WTC11 (cell line): Measurements from ENCODE around the gene MREG. TPM values are rescaled to one million over a fixed set of nuclear protein-coding genes. Genes with fewer than 3 reads are reported as not detected.
"Not testable (repeated sequence)": the region's sequence is repeated elsewhere in the genome, so short reads cannot be mapped to it uniquely, and the experiment has no call there.

Source experiments
- ATAC-seq: fragments of 200-7000 bp; cut with Tn5 transposase; 2 replicates; pipeline ENCODE4 v1.10.0; 2021; ENCODE audit warnings: mild to moderate bottlenecking, moderate library complexity
- CTCF ChIA-PET: fragments of 300-600 bp; sonication (Branson Sonifier 250); formaldehyde crosslinking; loops from one replicate; lab custom pipeline; 2021; ENCODE audit warnings: antibody characterized with exemption; lab: Charles Lee
- POLR2A ChIA-PET: fragments of 350-600 bp; sonication (Branson Sonifier 250); formaldehyde crosslinking; loops from one replicate; lab custom pipeline; 2021; ENCODE audit warnings: antibody characterized with exemption; lab: Charles Lee
- DNase-seq: peaks from one replicate; pipeline ENCODE4 v3.0.0; 2021; ENCODE audit warnings: low spot score
- H3K27ac Mint-ChIP-seq: 2 replicates; pipeline ENCODE4 v1.8.0; 2021; ENCODE audit warnings: mixed read lengths
- H3K27me3 Mint-ChIP-seq: 2 replicates; pipeline ENCODE4 v1.8.0; 2021; ENCODE audit warnings: low read depth, mild to moderate bottlenecking, moderate library complexity, mixed read lengths
- H3K36me3 Mint-ChIP-seq: 2 replicates; pipeline ENCODE4 v1.8.0; 2021; ENCODE audit warnings: mixed read lengths
- H3K4me1 Mint-ChIP-seq: 2 replicates; pipeline ENCODE4 v1.8.0; 2022; ENCODE audit warnings: mixed read lengths
- H3K4me3 Mint-ChIP-seq: 2 replicates; pipeline ENCODE4 v1.8.0; 2021; ENCODE audit warnings: mild to moderate bottlenecking, moderate library complexity, mixed read lengths
- H3K9me3 Mint-ChIP-seq: 2 replicates; pipeline ENCODE4 v1.8.0; 2021; ENCODE audit warnings: mixed read lengths
- ARID4B ChIP-seq: sonication (generic); formaldehyde crosslinking; IDR thresholded peaks from 2 replicates; pipeline ENCODE4 v1.8.0; 2023; ENCODE audit warnings: missing genetic modification reagents, mild to moderate bottlenecking, borderline replicate concordance
- CREB1 ChIP-seq: sonication (generic); formaldehyde crosslinking; IDR thresholded peaks from 2 replicates; pipeline ENCODE4 v1.8.0; 2023; ENCODE audit warnings: mild to moderate bottlenecking, missing genetic modification reagents
- IRF2 ChIP-seq: sonication (generic); formaldehyde crosslinking; IDR thresholded peaks from 2 replicates; pipeline ENCODE4 v1.8.0; 2022; ENCODE audit warnings: low read depth, missing genetic modification reagents, borderline replicate concordance
- JAZF1 ChIP-seq: fragments of 250-450 bp; sonication (Bioruptor Pico); IDR thresholded peaks from 2 replicates; pipeline ENCODE4 v1.9.0; 2021; ENCODE audit warnings: moderate library complexity, mild to moderate bottlenecking, inconsistent platforms
- JUN ChIP-seq: sonication (generic); formaldehyde crosslinking; IDR thresholded peaks from 2 replicates; pipeline ENCODE4 v1.8.0; 2023; ENCODE audit warnings: mild to moderate bottlenecking, missing genetic modification reagents
- MLX ChIP-seq: sonication (generic); formaldehyde crosslinking; IDR thresholded peaks from 2 replicates; pipeline ENCODE4 v1.8.1; 2023; ENCODE audit warnings: mild to moderate bottlenecking, missing genetic modification reagents, moderate library complexity
- NFE2L1 ChIP-seq: sonication (generic); formaldehyde crosslinking; IDR thresholded peaks from 2 replicates; pipeline ENCODE4 v1.8.1; 2023; ENCODE audit warnings: missing genetic modification reagents
- NFYB ChIP-seq: sonication (generic); formaldehyde crosslinking; conservative IDR thresholded peaks from 2 replicates; pipeline ENCODE4 v1.8.0; 2022; ENCODE audit warnings: low read depth, missing genetic modification reagents
- SMAD3 ChIP-seq: sonication (generic); formaldehyde crosslinking; IDR thresholded peaks from 2 replicates; pipeline ENCODE4 v1.8.0; 2022; ENCODE audit warnings: missing genetic modification reagents, mild to moderate bottlenecking, borderline replicate concordance
- SMAD4 ChIP-seq: sonication (generic); formaldehyde crosslinking; IDR thresholded peaks from 2 replicates; pipeline ENCODE4 v1.8.0; 2022; ENCODE audit warnings: mild to moderate bottlenecking, missing genetic modification reagents
- SOX15 ChIP-seq: fragments of 250-450 bp; sonication (Bioruptor Pico); IDR thresholded peaks from 2 replicates; pipeline ENCODE4 v1.9.0; 2021; ENCODE audit warnings: mild to moderate bottlenecking
- ZMAT4 ChIP-seq: fragments of 250-450 bp; sonication (Bioruptor Pico); IDR thresholded peaks from 2 replicates; pipeline ENCODE4 v1.9.0; 2021; ENCODE audit warnings: mild to moderate bottlenecking
- ZNF219 ChIP-seq: sonication (generic); formaldehyde crosslinking; IDR thresholded peaks from 2 replicates; pipeline ENCODE4 v1.8.0; 2023; ENCODE audit warnings: missing genetic modification reagents, mild to moderate bottlenecking, borderline replicate concordance
- ZNF281 ChIP-seq: sonication (generic); formaldehyde crosslinking; IDR thresholded peaks from 2 replicates; pipeline ENCODE4 v1.8.0; 2023; ENCODE audit warnings: mild to moderate bottlenecking, missing genetic modification reagents
- total RNA-seq: library from RNA; stranded (reverse); gene quantifications from 3 replicates; pipeline ENCODE4 v1.2.3, GENCODE V29; 2021
- TF ChIP-seq, protein P1 (sequence below): sonication (generic); formaldehyde crosslinking; IDR thresholded peaks from 2 replicates; pipeline ENCODE4 v1.8.1; 2022; ENCODE audit warnings: missing genetic modification reagents, borderline replicate concordance
- TF ChIP-seq, protein P2 (sequence below): sonication (generic); formaldehyde crosslinking; IDR thresholded peaks from 2 replicates; pipeline ENCODE4 v1.8.0; 2022; ENCODE audit warnings: mild to moderate bottlenecking, missing genetic modification reagents
- TF ChIP-seq, protein P3 (sequence below): sonication (generic); formaldehyde crosslinking; IDR thresholded peaks from 2 replicates; pipeline ENCODE4 v1.8.1; 2023; ENCODE audit warnings: mild to moderate bottlenecking, missing genetic modification reagents, moderate library complexity
- TF ChIP-seq, protein P4 (sequence below): fragments of 250-450 bp; sonication (Bioruptor Pico); IDR thresholded peaks from 2 replicates; pipeline ENCODE4 v1.9.0; 2021; ENCODE audit warnings: moderate library complexity, mild to moderate bottlenecking, inconsistent platforms, borderline replicate concordance
- TF ChIP-seq, protein P5 (sequence below): fragments of 250-450 bp; sonication (Bioruptor Pico); conservative IDR thresholded peaks from 2 replicates; pipeline ENCODE4 v1.9.0; 2021; ENCODE audit warnings: mild to moderate bottlenecking

The MREG gene
- total RNA-seq, 1 experiment from 2014 or later, result 23.8 TPM

DNA sequence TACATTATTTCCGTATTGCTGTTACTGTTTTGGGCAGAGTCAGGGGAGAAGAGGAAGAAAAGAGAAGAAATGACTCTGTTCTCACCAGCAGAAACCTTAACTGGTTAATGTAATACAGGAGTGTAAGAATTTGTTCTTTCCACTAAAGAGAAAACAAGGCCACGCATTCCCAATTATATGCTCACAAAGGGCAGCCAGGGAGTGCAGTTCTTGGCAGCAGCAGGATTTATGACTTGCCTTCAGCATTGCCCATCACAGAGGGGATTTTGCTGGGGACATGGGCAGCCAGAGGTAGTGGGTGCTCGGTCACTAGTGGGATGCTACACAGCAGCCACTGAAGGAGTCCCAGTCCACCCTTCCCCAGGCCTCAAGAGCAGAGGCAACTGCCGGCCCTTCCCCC lies 18.4 kb downstream of the MREG start:
- H3K27me3 Mint-ChIP-seq, result no peaks in the 10 kb centered on the region
- ChIA-PET POLR2A (no interaction called here), CTCF (interaction anchor here (1.0 kb wide), 1 partner anchor 45 kb away, joined by 3 read pairs; no protein-coding TSS in a partner anchor)
- DNase-seq (no peak), ATAC-seq (peak; percentile 39; the same call in 1 of the 2 replicates)
- H3K4me3 Mint-ChIP-seq, result no peak overlapping the region
- 0 out of 2 replicates have a peak overlapping the region, but pooled peaks have one; percentile 7 for H3K27ac Mint-ChIP-seq
- H3K36me3 Mint-ChIP-seq, result peaks cover 55% of the 10 kb centered on the region
- H3K9me3 Mint-ChIP-seq, result peaks cover 19% of the 10 kb centered on the region
- TF ChIP-seq ZMAT4 (CRISPR knock-in tag) (no peak), NFYB (no peak), SOX15 (no peak), JAZF1 (CRISPR knock-in tag) (no peak), ZNF281 (no peak), MLX (no peak), IRF2 (CRISPR knock-in tag) (no peak), ZNF219 (no peak), SMAD4 (no peak), CREB1 (CRISPR knock-in tag) (no peak), JUN (CRISPR knock-in tag) (no peak), NFE2L1 (CRISPR knock-in tag) (no peak), ARID4B (CRISPR knock-in tag) (no peak), SMAD3 (CRISPR knock-in tag) (no peak)
- TF ChIP-seq, protein P1, sequence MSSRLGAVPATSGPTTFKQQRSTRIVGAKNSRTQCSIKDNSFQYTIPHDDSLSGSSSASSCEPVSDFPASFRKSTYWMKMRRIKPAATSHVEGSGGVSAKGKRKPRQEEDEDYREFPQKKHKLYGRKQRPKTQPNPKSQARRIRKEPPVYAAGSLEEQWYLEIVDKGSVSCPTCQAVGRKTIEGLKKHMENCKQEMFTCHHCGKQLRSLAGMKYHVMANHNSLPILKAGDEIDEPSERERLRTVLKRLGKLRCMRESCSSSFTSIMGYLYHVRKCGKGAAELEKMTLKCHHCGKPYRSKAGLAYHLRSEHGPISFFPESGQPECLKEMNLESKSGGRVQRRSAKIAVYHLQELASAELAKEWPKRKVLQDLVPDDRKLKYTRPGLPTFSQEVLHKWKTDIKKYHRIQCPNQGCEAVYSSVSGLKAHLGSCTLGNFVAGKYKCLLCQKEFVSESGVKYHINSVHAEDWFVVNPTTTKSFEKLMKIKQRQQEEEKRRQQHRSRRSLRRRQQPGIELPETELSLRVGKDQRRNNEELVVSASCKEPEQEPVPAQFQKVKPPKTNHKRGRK (CRISPR knock-in tag), result no peak
- TF ChIP-seq, protein P2, sequence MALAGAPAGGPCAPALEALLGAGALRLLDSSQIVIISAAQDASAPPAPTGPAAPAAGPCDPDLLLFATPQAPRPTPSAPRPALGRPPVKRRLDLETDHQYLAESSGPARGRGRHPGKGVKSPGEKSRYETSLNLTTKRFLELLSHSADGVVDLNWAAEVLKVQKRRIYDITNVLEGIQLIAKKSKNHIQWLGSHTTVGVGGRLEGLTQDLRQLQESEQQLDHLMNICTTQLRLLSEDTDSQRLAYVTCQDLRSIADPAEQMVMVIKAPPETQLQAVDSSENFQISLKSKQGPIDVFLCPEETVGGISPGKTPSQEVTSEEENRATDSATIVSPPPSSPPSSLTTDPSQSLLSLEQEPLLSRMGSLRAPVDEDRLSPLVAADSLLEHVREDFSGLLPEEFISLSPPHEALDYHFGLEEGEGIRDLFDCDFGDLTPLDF (CRISPR knock-in tag), result no peak
- TF ChIP-seq, protein P3, sequence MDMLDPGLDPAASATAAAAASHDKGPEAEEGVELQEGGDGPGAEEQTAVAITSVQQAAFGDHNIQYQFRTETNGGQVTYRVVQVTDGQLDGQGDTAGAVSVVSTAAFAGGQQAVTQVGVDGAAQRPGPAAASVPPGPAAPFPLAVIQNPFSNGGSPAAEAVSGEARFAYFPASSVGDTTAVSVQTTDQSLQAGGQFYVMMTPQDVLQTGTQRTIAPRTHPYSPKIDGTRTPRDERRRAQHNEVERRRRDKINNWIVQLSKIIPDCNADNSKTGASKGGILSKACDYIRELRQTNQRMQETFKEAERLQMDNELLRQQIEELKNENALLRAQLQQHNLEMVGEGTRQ, result no peak
- TF ChIP-seq, protein P4, sequence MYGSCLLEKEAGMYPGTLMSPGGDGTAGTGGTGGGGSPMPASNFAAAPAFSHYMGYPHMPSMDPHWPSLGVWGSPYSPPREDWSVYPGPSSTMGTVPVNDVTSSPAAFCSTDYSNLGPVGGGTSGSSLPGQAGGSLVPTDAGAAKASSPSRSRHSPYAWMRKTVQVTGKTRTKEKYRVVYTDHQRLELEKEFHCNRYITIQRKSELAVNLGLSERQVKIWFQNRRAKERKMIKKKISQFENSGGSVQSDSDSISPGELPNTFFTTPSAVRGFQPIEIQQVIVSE (CRISPR knock-in tag), result no peak
- TF ChIP-seq, protein P5, sequence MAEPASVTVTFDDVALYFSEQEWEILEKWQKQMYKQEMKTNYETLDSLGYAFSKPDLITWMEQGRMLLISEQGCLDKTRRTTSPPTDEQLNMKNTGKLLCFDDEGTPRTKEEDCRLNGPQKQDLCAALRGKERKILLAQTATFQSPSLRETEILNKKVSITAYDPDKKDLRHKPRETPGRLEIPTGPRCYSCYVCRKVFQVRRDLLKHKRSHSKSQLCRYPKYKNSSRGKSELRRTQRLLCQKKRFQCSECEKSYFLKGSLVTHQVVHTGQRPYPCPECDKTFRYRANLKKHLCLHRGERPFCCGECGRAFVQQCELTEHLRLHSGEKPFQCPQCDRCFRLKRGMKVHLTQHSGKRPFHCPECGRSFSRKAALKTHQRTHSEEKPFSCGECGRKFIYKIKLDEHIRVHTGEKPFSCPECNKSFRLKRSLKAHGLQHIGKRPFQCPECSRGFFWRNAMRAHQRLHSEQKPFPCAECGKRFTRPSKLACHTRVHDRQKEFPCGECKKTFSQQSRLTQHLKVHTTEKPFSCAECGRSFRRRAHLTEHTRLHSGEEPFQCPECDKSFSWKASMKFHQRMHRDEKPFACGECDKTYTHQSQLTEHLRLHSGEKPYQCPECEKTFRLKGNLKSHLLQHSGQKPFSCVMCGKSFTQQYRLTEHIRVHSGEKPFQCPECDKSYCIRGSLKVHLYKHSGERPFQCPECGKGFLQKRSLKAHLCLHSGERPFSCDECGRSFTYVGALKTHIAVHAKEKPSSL (CRISPR knock-in tag), result no peak
- TF ChIP-seq, all 79 proteins: peak for 0
- peaks cover 28% of the 10 kb centered on the region for H3K4me1 Mint-ChIP-seq

- Mint-ChIP-seq H3K9me3 (peaks cover 62% of the 10 kb centered on the region), H3K4me1 (peaks cover 18% of the 10 kb centered on the region), H3K36me3 (peaks cover 88% of the 10 kb centered on the region)
- H3K27ac Mint-ChIP-seq, POLR2A ChIA-PET, H3K27me3 Mint-ChIP-seq, H3K4me3 Mint-ChIP-seq, DNase-seq: not testable (repeated sequence)
- CTCF ChIA-PET, result interaction anchor here (0.8 kb wide), 1 partner anchor 38 kb away, joined by 4 read pairs; no protein-coding TSS in a partner anchor
- ATAC-seq, result 0 out of 2 replicates have a peak, but pooled peaks have one; percentile 36
Measured at GRCh38 chr2:215988556-215989207, 24.7 kb downstream of the MREG start.
